ENCODE results near the gene MRE11. TPM values are rescaled to one million over a fixed set of nuclear protein-coding genes. Genes with fewer than 3 reads are reported as not detected.
A peak's percentile ranks its signal among the peaks of the same experiment; 100 is the strongest.
"Not testable (repeated sequence)": the region's sequence is repeated elsewhere in the genome, so short reads cannot be mapped to it uniquely, and the experiment has no call there.

Gene MRE11
- total RNA-seq, 2 experiments from 2014 or later: 45.1 to 46.2 TPM

GRCh38 chr11:94398101-94398500, 95.5 kb downstream of the MRE11 start:
- ATAC-seq (no peak), DNase-seq (no peak)
- peaks cover 6% of the 10 kb centered on the region for H3K4me1 Mint-ChIP-seq
- peaks cover 6% of the 10 kb centered on the region for H3K36me3 Mint-ChIP-seq
- no peak overlapping the region for H3K27ac Mint-ChIP-seq
- peaks cover 2% of the 10 kb centered on the region for H3K9me3 Mint-ChIP-seq (ENCODE audit: low read depth)
- CTCF ChIA-PET: no interaction called here
- H3K4me3 Mint-ChIP-seq: no peak overlapping the region
- peaks cover 40% of the 10 kb centered on the region for H3K27me3 Mint-ChIP-seq

- no peak for ATAC-seq
- peaks cover 26% of the 10 kb centered on the region for H3K27me3 Mint-ChIP-seq
Measured at GRCh38 chr11:94396282-94396681, 97.4 kb downstream of the MRE11 start.

GRCh38 chr11:94391937-94392336, 101.7 kb downstream of the MRE11 start:
- ATAC-seq; H3K27ac Mint-ChIP-seq; H3K4me3 Mint-ChIP-seq; H3K4me1 Mint-ChIP-seq; H3K27me3 Mint-ChIP-seq; H3K9me3 Mint-ChIP-seq (ENCODE audit: low read depth); CTCF ChIA-PET; H3K36me3 Mint-ChIP-seq; DNase-seq: not testable (repeated sequence)

More at GRCh38 chr11:94396282-94396681, 97.4 kb downstream of the MRE11 start:
- H3K9me3 Mint-ChIP-seq (ENCODE audit: low read depth): peaks cover 2% of the 10 kb centered on the region
- DNase-seq: no peak
- CTCF ChIA-PET: no interaction called here
- H3K4me3 Mint-ChIP-seq: no peak overlapping the region
- peaks cover 6% of the 10 kb centered on the region for H3K36me3 Mint-ChIP-seq
- no peak overlapping the region for H3K27ac Mint-ChIP-seq
- H3K4me1 Mint-ChIP-seq: peaks cover 6% of the 10 kb centered on the region

- no peak overlapping the region for H3K27ac Mint-ChIP-seq
- H3K9me3 Mint-ChIP-seq (ENCODE audit: low read depth): no peaks in the 10 kb centered on the region
- H3K4me1 Mint-ChIP-seq: no peaks in the 10 kb centered on the region
- H3K4me3 Mint-ChIP-seq: no peak overlapping the region
- CTCF ChIA-PET: no interaction called here
- no peak for DNase-seq
- no peaks in the 10 kb centered on the region for H3K36me3 Mint-ChIP-seq
- no peaks in the 10 kb centered on the region for H3K27me3 Mint-ChIP-seq
- ATAC-seq: no peak
Measured at GRCh38 chr11:94379613-94380012, 114.0 kb downstream of the MRE11 start.

GRCh38 chr11:94376841-94377240, 116.8 kb downstream of the MRE11 start:
- no peak overlapping the region for H3K4me3 Mint-ChIP-seq
- no peak for DNase-seq
- CTCF ChIA-PET: no interaction called here

GRCh38 chr11:94370576-94370975, 123.1 kb downstream of the MRE11 start:
- DNase-seq; H3K4me1 Mint-ChIP-seq; H3K9me3 Mint-ChIP-seq (ENCODE audit: low read depth); H3K36me3 Mint-ChIP-seq; H3K27ac Mint-ChIP-seq; H3K4me3 Mint-ChIP-seq; CTCF ChIA-PET; H3K27me3 Mint-ChIP-seq; ATAC-seq: not testable (repeated sequence)

More at GRCh38 chr11:94376841-94377240, 116.8 kb downstream of the MRE11 start:
- Mint-ChIP-seq H3K9me3 (ENCODE audit: low read depth) (no peaks in the 10 kb centered on the region), H3K27ac (no peak overlapping the region), H3K36me3 (no peaks in the 10 kb centered on the region), H3K4me1 (no peaks in the 10 kb centered on the region), H3K27me3 (no peaks in the 10 kb centered on the region)
- no peak for ATAC-seq

Small RNA genes lying within 50 kb of the gene (microRNA-seq; reads per million reads assigned to microRNA genes)
- gene MIR548L: 32.8 reads per million, percentile 52 among the genes with 10 or more reads in this experiment

Other genes starting within 250 kb of the MRE11 start
- gene IZUMO1R, start 189.3 kb downstream of the MRE11 start, total RNA-seq: not detected
- gene GPR83, start 92.4 kb downstream of the MRE11 start, total RNA-seq: under 1 TPM; 0.05 to 0.09 TPM
- gene ANKRD49, start 140 bp upstream of the MRE11 start, total RNA-seq: 10 to 100 TPM; 23.9 to 31.9 TPM
- not detected for gene C11orf97, start 18.6 kb upstream of the MRE11 start, total RNA-seq
- 1 to 10 TPM; 5.8 to 6.5 TPM for gene FUT4, start 50.1 kb upstream of the MRE11 start, total RNA-seq
- gene PIWIL4, start 73.5 kb upstream of the MRE11 start, total RNA-seq: under 1 TPM; 0.75 to 0.79 TPM